GM12872 (cell line): ENCODE measurements around the gene FZD1.

ENCODE experiments used
- CTCF ChIP-seq: IDR thresholded peaks from 3 replicates; pipeline ENCODE4 v1.5.1; 2011; ENCODE audit warnings: low read depth, mild to moderate bottlenecking, low read length, moderate library complexity; ENCODE audit not compliant: insufficient read depth

Gene FZD1

GRCh38 chr7:91302794-91303193 is 38.6 kb downstream of the FZD1 start:
- no peak for TF ChIP-seq CTCF

- no peak for TF ChIP-seq CTCF
These were observed 42.0 kb downstream of the FZD1 start for GRCh38 chr7:91306266-91306665.

GRCh38 chr7:91307467-91307866 is 43.2 kb downstream of the FZD1 start:
- no peak for TF ChIP-seq CTCF

GRCh38 chr7:91310830-91311460 is 46.7 kb downstream of the FZD1 start:
- no peak for TF ChIP-seq CTCF

GRCh38 chr7:91311839-91312238 is 47.6 kb downstream of the FZD1 start:
- no peak for TF ChIP-seq CTCF

GRCh38 chr7:91313113-91313512 is 48.9 kb downstream of the FZD1 start:
- no peak for TF ChIP-seq CTCF

GRCh38 chr7:91314591-91315323 is 50.5 kb downstream of the FZD1 start:
- no peak for TF ChIP-seq CTCF
